ENCODE measurements around the gene CYB561A3.

The CYB561A3 gene

DNA sequence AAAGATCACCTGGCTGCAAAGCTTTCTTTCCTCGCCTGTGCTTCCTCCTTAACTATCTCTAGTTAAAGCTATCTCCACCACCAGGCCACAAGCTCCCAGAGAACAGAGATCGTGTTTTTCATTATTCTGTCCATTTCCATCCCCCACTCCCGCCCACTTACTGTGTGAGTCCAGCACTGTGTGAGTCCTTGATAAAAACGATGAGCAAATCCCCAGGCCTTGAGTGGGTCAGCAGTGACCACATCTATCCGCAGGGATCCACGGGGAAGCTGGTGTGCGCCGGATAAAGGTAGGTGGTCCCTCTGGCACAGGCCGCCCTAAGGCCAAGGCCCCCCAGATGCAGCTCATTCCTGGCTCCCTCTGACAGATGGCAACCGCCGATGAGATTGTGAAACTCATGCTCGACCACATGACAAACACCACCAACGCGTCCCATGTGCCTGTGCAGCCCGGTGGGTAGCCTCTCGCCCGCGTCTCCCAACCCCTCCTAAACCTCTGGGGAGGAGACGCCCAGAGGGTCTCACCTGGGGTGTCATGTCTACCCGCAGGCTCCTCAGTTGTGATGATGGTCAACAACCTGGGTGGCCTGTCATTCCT lies 19.4 kb downstream of the CYB561A3 start:
- Mint-ChIP-seq H3K4me1 (ENCODE audit: low read depth) (no peaks in the 10 kb centered on the region), H3K27ac (no peak overlapping the region), H3K27me3 (no peaks in the 10 kb centered on the region), H3K4me3 (no peak overlapping the region), H3K36me3 (peaks cover 6% of the 10 kb centered on the region), H3K9me3 (ENCODE audit: low read depth) (no peaks in the 10 kb centered on the region)

DNA sequence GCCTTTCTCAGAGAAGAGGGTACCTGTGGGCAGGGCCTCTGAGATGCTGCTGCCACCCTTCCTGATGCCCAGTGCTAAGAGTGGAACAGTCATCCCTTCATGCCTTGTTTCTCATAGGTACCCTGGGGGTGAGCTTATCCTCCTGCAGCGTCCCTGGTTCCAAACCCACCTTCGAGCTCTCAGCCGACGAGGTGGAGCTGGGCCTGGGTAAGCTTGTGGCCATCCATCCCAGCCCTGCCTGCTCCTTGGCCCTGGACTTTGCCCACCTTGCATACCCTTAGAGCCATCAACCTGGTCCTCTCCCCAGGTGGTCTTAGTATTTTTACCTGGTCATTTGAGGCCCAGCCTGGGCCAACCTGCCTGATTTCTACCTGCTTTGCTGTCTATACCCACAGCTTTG lies 20.0 kb downstream of the CYB561A3 start:
- H3K4me1 Mint-ChIP-seq (ENCODE audit: low read depth): peaks cover 1% of the 10 kb centered on the region
- peaks cover 6% of the 10 kb centered on the region for H3K36me3 Mint-ChIP-seq
- H3K9me3 Mint-ChIP-seq (ENCODE audit: low read depth): no peaks in the 10 kb centered on the region
- no peaks in the 10 kb centered on the region for H3K27me3 Mint-ChIP-seq
- H3K4me3 Mint-ChIP-seq: no peak overlapping the region
- no peak overlapping the region for H3K27ac Mint-ChIP-seq

- H3K4me1 Mint-ChIP-seq (ENCODE audit: low read depth): peaks cover 9% of the 10 kb centered on the region
- H3K4me3 Mint-ChIP-seq: no peak overlapping the region
- H3K36me3 Mint-ChIP-seq: peaks cover 6% of the 10 kb centered on the region
- H3K9me3 Mint-ChIP-seq (ENCODE audit: low read depth): no peaks in the 10 kb centered on the region
- H3K27me3 Mint-ChIP-seq: no peaks in the 10 kb centered on the region
- no peak overlapping the region for H3K27ac Mint-ChIP-seq
These were observed 20.7 kb downstream of the CYB561A3 start for GRCh38 chr11:61340979-61341378.

- H3K27ac Mint-ChIP-seq: no peak overlapping the region
- H3K9me3 Mint-ChIP-seq (ENCODE audit: low read depth): no peaks in the 10 kb centered on the region
- H3K36me3 Mint-ChIP-seq: peaks cover 6% of the 10 kb centered on the region
- no peak overlapping the region for H3K4me3 Mint-ChIP-seq
- H3K4me1 Mint-ChIP-seq (ENCODE audit: low read depth): peaks cover 11% of the 10 kb centered on the region
- H3K27me3 Mint-ChIP-seq: no peaks in the 10 kb centered on the region
These were observed 22.2 kb downstream of the CYB561A3 start for GRCh38 chr11:61339490-61339878.

- Mint-ChIP-seq H3K27ac (no peak overlapping the region), H3K4me3 (no peak overlapping the region), H3K36me3 (peaks cover 6% of the 10 kb centered on the region), H3K9me3 (ENCODE audit: low read depth) (no peaks in the 10 kb centered on the region), H3K4me1 (ENCODE audit: low read depth) (peaks cover 15% of the 10 kb centered on the region), H3K27me3 (no peaks in the 10 kb centered on the region)
These were observed 22.7 kb downstream of the CYB561A3 start for GRCh38 chr11:61338783-61339489.

DNA sequence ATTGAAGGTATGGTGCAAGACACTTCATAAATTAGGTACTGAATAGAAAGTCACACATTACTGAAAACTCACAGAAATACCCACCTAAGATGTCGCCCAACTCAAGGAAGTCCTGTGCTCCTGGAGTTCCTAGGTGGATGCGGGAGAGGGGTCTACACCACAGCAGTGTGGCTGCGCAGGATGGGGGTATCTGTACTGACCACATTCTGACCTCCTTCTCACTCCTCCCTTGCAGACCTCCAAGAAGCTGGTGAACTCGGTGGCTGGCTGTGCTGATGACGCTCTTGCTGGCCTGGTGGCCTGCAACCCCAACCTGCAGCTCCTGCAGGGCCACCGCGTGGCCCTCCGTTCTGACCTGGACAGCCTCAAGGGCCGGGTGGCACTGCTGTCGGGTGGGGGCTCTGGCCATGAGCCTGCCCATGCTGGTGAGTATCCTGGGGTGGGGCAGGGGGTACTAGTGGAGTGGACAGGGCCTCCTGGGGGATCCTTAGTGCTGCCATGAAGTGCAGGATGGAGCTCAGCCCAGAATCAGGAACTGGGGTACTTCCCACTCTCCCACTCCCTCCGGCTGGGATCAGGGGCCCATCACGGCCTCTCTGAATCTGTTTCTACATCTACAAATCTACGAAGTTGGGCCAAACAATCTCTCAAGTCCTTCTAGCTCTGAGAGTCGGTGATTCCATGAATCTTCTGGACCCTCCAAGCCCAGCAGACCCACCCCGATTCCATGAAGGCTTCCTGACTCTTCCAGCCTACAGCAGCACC lies 23.8 kb downstream of the CYB561A3 start:
- no peak overlapping the region for H3K27ac Mint-ChIP-seq
- H3K36me3 Mint-ChIP-seq: peaks cover 6% of the 10 kb centered on the region
- no peaks in the 10 kb centered on the region for H3K27me3 Mint-ChIP-seq
- no peaks in the 10 kb centered on the region for H3K9me3 Mint-ChIP-seq (ENCODE audit: low read depth)
- H3K4me3 Mint-ChIP-seq: no peak overlapping the region
- H3K4me1 Mint-ChIP-seq (ENCODE audit: low read depth): peaks cover 23% of the 10 kb centered on the region

DNA sequence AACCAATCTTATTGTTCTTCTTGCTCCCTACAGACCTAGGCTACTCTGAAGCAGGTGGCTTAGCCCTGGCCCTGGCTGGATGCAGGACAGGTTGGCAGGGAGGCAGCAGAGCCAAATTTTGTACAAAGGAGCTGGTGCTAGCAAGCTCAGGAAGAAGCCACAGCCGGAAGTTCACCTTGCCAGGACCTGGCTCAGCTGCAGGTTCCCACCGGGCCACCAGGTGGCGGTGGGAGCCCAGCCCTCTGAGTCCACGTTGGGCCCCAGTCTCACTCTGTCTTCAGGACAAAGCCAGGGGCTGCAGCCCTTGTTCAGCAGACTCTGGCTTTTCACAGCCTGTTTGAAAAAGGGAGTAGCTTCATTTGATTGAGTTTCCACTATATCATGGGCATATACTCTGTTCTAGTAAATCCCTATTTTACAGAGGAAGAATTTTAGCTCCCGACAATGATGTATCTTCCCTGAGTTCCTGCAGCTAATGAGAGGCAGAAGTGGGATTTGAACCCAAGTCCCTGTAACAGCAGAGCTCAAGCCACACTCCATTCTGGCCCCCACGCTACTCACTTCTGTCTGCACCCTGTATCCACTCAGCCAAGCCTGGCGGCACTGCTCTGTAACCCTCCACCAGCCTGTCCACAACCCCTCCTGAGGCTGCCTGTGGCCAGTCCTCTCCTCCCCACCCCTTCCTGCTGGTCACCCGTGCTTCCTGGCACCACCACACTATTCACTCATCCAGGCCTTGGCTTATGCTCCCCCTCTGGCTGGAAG lies 25.3 kb downstream of the CYB561A3 start:
- Mint-ChIP-seq H3K4me1 (ENCODE audit: low read depth) (peaks cover 35% of the 10 kb centered on the region), H3K27ac (peak overlapping the region; percentile 88), H3K4me3 (no peak overlapping the region), H3K36me3 (peaks cover 8% of the 10 kb centered on the region), H3K27me3 (no peaks in the 10 kb centered on the region), H3K9me3 (ENCODE audit: low read depth) (no peaks in the 10 kb centered on the region)

GRCh38 chr11:61335355-61335710 lies 26.3 kb downstream of the CYB561A3 start:
- H3K36me3 Mint-ChIP-seq: peaks cover 8% of the 10 kb centered on the region
- no peak overlapping the region for H3K4me3 Mint-ChIP-seq
- no peaks in the 10 kb centered on the region for H3K9me3 Mint-ChIP-seq (ENCODE audit: low read depth)
- no peaks in the 10 kb centered on the region for H3K27me3 Mint-ChIP-seq
- peak overlapping the region; percentile 58 for H3K27ac Mint-ChIP-seq
- H3K4me1 Mint-ChIP-seq (ENCODE audit: low read depth): peaks cover 44% of the 10 kb centered on the region

DNA sequence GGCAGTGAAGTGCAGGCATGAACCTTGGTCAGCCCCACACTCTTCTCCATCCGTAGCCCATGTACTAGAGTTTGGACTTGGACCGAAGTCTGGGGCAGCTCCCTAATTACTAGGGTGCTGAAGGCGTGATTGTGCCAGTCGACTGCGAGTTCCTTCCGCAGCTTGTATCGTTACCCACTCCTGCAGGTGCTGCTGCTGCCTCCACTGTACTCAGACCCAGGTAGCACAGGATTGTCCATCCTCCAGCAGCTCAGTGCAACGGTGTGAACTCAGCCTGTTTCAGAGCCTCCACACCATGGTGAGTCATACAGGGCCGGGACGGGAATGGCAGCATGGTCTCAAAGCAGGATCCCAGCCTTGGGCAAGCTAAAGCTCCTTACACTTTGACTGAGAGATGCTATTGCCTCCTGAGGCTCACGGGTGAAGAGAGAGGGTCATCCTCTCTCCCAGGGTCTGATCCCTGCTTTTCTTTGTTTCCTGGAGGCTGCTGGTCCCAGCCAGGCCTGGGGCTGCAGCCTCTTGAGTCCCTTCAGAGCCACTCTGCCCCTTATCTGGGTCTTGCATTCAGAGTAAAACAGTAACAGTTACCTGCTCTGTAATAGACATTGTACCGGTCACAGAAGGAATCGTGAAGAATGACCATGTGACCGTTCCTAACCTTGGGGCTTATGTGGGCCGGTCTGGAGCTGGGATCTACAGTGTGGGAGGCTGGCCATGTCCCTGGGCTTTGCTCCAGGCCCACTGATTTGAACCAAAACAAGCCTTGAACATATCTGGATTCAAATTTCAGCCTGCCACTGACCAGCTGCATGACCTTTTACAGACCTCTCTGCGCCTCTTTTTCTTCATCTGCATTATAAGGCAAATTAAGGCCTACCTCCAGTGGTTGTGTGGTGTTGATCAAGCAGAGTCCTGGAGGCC lies 27.0 kb downstream of the CYB561A3 start:
- Mint-ChIP-seq H3K36me3 (peaks cover 8% of the 10 kb centered on the region), H3K4me1 (ENCODE audit: low read depth) (peaks cover 50% of the 10 kb centered on the region), H3K27ac (peak overlapping the region; percentile 99), H3K27me3 (no peaks in the 10 kb centered on the region), H3K4me3 (peak overlapping the region; percentile 98), H3K9me3 (ENCODE audit: low read depth) (no peaks in the 10 kb centered on the region)

DNA sequence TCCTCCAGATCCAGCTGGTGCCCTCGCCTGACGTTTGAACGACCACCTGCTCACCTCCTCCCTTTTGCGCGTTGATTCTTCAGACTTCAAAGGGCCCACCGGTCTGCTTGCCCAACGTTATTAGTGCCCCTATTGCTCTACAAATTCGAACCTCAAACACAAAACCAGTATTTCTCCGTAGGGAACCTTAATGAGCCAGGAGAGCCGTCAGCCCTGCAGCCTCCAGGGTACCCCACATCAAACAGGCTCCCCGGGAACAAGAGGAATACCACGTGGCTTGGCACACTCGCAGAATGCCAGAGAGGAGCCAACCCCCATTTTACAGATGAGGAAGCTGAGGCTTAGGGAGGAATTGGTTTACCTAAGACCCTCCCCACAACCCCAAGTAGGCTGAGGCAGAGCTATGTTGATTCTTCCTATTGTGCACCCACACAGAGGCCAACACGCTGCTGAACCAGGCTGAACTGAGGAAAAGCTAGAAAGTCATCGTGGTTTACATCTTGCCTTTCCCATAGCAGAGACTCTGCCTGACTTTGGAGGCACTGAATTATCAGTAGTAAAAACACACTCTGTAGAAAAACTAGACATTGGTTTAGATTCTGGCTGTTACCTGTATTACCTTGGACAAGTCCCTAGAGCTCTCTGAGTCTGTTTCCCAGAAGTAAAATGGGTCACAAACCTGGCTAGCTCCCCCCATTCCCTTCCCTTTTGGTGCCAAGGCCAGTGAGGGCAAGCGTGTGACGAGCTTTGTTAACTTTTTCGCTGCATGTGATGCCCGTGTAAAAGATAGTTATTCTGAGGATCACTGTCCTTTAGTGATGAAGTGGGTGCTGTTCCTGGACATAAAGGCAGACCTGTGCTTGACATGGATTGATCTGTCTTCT lies 27.9 kb downstream of the CYB561A3 start:
- H3K27ac Mint-ChIP-seq: peak overlapping the region; percentile 99
- H3K27me3 Mint-ChIP-seq: no peaks in the 10 kb centered on the region
- H3K4me1 Mint-ChIP-seq (ENCODE audit: low read depth): peaks cover 56% of the 10 kb centered on the region
- H3K36me3 Mint-ChIP-seq: peaks cover 6% of the 10 kb centered on the region
- peak overlapping the region; percentile 98 for H3K4me3 Mint-ChIP-seq
- H3K9me3 Mint-ChIP-seq (ENCODE audit: low read depth): no peaks in the 10 kb centered on the region

DNA sequence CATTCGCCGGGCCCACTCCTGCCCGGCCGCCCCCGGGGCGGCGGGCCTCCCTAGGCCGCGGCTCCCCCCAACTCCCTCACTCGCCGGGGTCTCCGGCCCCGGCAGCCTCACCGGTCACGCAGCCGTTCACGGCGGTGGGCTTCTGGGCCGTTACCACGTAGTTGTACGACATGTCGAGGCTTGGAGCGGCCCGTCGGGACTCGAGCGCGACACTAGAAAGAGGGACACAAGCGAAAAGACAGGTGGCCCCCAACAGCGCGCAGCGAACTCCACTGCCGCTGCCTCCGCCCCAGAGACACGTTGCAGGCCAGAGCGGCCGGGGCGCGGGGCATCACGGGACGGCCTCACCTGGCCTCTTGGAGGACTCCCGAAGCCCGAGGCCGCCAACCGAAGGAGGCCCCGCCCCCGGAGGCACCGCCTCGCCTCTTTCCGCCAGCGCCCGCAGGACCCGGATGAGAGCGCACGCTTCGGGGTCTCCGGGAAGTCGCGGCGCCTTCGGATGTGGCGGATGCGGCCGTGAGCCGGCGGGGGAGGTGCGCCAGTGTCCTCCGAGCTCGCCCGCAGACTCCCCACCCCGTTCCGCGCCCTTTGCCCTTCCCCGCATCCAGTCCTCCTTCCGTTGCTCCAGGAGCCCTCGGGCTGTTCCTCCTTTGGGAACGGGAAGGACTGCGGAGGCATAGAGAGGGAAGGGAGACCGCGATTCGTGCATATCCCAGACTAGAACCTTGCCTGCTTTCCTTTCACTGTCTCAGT lies 28.7 kb downstream of the CYB561A3 start, which contains the start of the genes DDB1 and TKFC:
TSS of gene DDB1 (minus strand) at position 309 of the 753 bp plus-strand sequence. CDS start at position 172, 137 bp downstream.
TSS of gene TKFC (plus strand) at position 432 of the 753 bp plus-strand sequence. CDS start 1,501 bp downstream, outside the sequence.
- Mint-ChIP-seq H3K27me3 (no peaks in the 10 kb centered on the region), H3K4me1 (ENCODE audit: low read depth) (peaks cover 61% of the 10 kb centered on the region), H3K9me3 (ENCODE audit: low read depth) (no peaks in the 10 kb centered on the region), H3K27ac (peak within 1 kb of the TSS; percentile 99), H3K4me3 (peak within 1 kb of the TSS; percentile 98), H3K36me3 (peaks cover 6% of the 10 kb centered on the region)

GRCh38 chr11:61332281-61332796 lies 29.3 kb downstream of the CYB561A3 start:
- Mint-ChIP-seq H3K27ac (peak overlapping the region; percentile 99), H3K27me3 (no peaks in the 10 kb centered on the region), H3K4me3 (peak overlapping the region; percentile 98), H3K4me1 (ENCODE audit: low read depth) (peaks cover 67% of the 10 kb centered on the region), H3K9me3 (ENCODE audit: low read depth) (no peaks in the 10 kb centered on the region), H3K36me3 (peaks cover 8% of the 10 kb centered on the region)

Measured in activated naive CD8-positive, alpha-beta T cell (primary cell).